D721Med (cell line): ENCODE data around the gene RASGRF1.

Experiments used
- DNase-seq: peaks from one replicate; pipeline ENCODE4 v3.0.0; 2011; ENCODE audit warnings: low spot score; ENCODE audit not compliant: insufficient read length
- FAIRE-seq: peaks from 2 replicates; lab custom pipeline; 2011; peaks lifted over from hg19 to GRCh38; lab: Jason Lieb, UNC
- CTCF ChIP-seq: IDR thresholded peaks from 2 replicates; pipeline ENCODE4 v1.5.1; 2012; ENCODE audit warnings: mild to moderate bottlenecking, control low read depth; ENCODE audit not compliant: insufficient read depth; ENCODE audit errors: missing control alignments

Gene RASGRF1

GRCh38 chr15:79015416-79015815, 75.2 kb downstream of the RASGRF1 start:
- DNase-seq, result no peak
- no peak for FAIRE-seq
- TF ChIP-seq CTCF, result no peak

- no peak for TF ChIP-seq CTCF
- no peak for DNase-seq
- no peak for FAIRE-seq
These were observed 80.3 kb downstream of the RASGRF1 start for GRCh38 chr15:79010278-79010677.

- DNase-seq (no peak), FAIRE-seq (no peak)
- TF ChIP-seq CTCF, result no peak
These were observed 81.2 kb downstream of the RASGRF1 start for GRCh38 chr15:79009379-79009778.

GRCh38 chr15:79008659-79009058, 81.9 kb downstream of the RASGRF1 start:
- DNase-seq (no peak), FAIRE-seq (no peak)
- no peak for TF ChIP-seq CTCF

GRCh38 chr15:79007066-79007465, 83.5 kb downstream of the RASGRF1 start:
- DNase-seq (no peak), FAIRE-seq (no peak)
- no peak for TF ChIP-seq CTCF

GRCh38 chr15:79006071-79006470, 84.5 kb downstream of the RASGRF1 start:
- DNase-seq (no peak), FAIRE-seq (no peak)
- no peak for TF ChIP-seq CTCF

- FAIRE-seq (no peak), DNase-seq (no peak)
- TF ChIP-seq CTCF, result no peak
These were observed 86.2 kb downstream of the RASGRF1 start for GRCh38 chr15:79004336-79004735.
